ENCODE data around the gene EPRS1.
"Not testable (repeated sequence)": the region's sequence is repeated elsewhere in the genome, so short reads cannot be mapped to it uniquely, and the experiment has no call there.

EPRS1 gene

GRCh38 chr1:220037810-220038209 lies 8.5 kb downstream of the EPRS1 start:
- DNase-seq, result not testable (repeated sequence)

- DNase-seq, result no peak
Measured at GRCh38 chr1:220032911-220033310, 13.4 kb downstream of the EPRS1 start.

DNA sequence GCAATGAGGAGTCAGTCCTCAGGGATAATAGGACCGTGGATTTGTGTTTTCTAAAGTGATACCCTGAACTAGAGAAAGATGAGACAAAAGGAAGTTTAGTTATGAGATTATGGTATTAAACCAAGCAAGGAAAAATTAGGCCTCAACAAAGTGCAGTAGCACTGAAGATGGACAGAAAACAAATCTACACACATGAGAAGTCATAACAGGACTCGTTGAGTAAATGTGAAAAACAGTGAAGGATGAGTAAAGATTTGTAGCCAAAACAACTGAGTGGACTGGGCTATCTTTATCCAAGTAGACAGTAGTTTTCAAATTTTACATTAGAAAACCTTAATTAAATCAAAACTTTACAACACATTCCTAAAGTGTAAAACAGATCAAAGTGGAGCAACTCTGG lies 15.0 kb downstream of the EPRS1 start:
- DNase-seq, result no peak

DNA sequence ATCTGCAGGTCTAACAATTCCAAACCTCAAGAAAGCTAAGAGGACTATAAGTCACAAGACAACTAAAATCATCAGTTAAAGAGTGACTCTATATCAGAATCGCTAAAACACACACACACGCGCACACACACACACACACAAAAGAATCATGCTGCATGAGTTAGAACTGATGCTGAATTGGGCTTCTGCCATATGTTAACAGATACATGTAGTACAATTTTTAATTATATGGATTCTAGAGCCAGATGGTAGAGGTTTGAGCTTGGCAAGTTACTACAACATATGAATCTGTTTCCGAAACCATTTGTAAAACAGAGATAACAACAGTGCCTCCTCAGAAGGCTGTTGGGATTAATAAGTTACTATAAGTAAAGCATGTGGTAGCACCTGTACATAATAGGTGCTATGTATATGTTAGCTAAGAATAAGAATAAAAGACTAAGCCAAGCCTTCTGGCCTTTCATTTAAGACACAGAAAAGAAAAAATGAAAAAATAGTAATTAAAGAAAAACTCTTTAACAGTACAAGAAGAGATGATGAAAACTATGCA lies 17.9 kb downstream of the EPRS1 start:
- no peak for DNase-seq

DNA sequence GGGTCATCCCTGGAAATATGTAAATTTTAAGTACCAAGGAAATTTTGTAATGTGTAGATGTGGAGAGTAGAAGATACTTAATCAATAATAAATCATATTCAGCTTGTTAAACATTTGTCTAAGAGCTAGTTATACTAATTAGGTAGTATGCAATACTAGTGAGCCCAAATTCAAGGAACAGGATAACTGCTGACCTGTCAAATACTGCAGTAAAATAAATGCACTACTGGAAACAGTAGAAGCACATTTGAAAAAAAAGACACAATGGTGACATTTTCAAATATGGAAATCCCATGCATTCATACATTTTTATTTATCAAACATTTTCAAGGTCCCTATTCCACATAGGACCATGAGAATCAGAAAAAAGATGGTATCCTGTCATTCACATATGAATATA lies 27.2 kb downstream of the EPRS1 start:
- no peak for DNase-seq

DNA sequence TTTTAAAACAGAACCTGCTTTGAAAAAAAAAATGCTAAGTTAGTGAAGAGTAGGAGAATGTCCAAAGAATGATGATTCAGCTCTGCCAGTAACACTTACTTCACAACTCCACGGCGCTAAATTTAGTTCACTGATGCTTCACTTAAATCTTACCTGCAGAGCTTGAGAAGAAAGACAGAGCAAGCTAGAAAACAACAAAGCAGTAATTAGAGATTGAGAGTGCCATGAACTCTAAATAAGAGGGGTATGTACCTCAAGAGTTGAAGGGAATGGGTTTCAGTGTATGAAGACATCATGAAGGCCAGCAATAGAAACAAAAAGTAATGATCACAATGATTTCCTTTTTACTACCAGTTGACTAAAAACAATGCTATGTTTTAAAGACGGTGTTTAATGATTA lies 32.8 kb downstream of the EPRS1 start:
- no peak for DNase-seq

- no peak for DNase-seq
Measured at GRCh38 chr1:220012259-220012658, 34.0 kb downstream of the EPRS1 start.

- no peak for DNase-seq
Measured at GRCh38 chr1:220011620-220012019, 34.7 kb downstream of the EPRS1 start.

- DNase-seq, result no peak
Measured at GRCh38 chr1:220007438-220007837, 38.9 kb downstream of the EPRS1 start.

GRCh38 chr1:220005489-220005888 lies 40.8 kb downstream of the EPRS1 start:
- no peak for DNase-seq

- DNase-seq, result no peak
Measured at GRCh38 chr1:220003610-220004299, 42.5 kb downstream of the EPRS1 start.

DNA sequence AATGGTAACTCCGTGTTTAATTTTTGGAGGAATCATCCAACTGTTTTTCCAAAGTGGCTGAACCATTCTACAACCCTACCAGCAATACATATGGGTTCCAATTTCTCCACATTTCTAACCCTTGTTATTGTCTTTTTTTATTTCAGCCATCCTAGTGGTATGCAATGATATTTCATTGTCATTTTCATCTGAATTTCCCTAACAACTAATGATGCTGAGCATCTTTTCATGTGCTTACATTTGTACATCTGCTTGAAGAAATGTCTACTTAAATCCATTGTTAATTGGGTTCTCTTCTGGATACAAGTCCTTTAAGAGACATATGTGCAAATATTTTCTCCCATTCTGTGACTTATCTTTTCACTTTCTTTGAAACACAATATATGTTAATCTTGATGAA lies 43.3 kb downstream of the EPRS1 start:
- DNase-seq, result no peak

- DNase-seq, result no peak
Measured at GRCh38 chr1:220001095-220001501, 45.2 kb downstream of the EPRS1 start.

DNA sequence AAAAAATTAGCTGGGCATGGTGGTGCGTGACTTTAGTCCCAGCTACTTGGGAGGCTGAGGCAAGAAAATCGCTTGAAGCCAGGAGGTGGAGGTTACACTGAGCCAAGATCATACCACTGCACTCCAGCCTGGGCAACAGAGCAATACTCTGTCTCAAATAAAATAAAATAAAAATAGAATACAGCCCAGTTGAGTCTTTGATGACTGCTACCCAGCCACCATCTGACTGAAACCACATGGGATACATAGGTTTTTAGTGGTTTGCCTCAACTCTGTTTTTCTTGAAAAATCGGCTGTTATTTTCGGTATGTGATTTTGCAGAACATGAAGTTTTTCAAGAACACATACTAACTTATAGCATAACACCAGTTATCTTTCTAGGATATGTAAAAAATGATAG lies 46.5 kb downstream of the EPRS1 start:
- DNase-seq, result no peak
